ENCODE results near the gene CASP4. TPM values are rescaled to one million over a fixed set of nuclear protein-coding genes. Genes with fewer than 3 reads are reported as not detected.

CASP4 gene
- total and polyA plus RNA-seq, 2 of the 4 experiments (the other 2 are of a cell fraction), result 82.5 to 91.9 TPM

GRCh38 chr11:104908186-104908531 lies 60.2 kb downstream of the CASP4 start:
- dilution Hi-C loops (cut with HindIII; ENCODE audit: low sequenced_read_pairs, unreplicated experiment), result no loop called here
- in situ Hi-C loops (cut with MboI; ENCODE audit: low sequenced_read_pairs), result no loop called here
- POLR2A ChIA-PET (ENCODE audit: unreplicated experiment), result interaction anchor here (0.9 kb wide), 1 partner anchor 21 kb away, joined by 3 read pairs; no protein-coding TSS in a partner anchor
- no peaks in the 10 kb centered on the region for H4K20me1 ChIP-seq (ENCODE audit: insufficient read depth, low read length)
- H3K14ac ChIP-seq (replicated peaks; ENCODE audit: low read depth, low read length), result peak overlapping the region; percentile 18; the same call in 1 of the 2 replicates
- peak overlapping the region; percentile 63; the same call in 1 of the 2 replicates for H3K18ac ChIP-seq (ENCODE audit: low read depth, low read length)
- H3K23ac ChIP-seq (ENCODE audit: low read depth, low read length), result peak overlapping the region; percentile 1; the same call in 1 of the 2 replicates
- no peak for DNase-seq
- CTCF ChIA-PET, result interaction anchor here (0.6 to 0.9 kb wide), 3 partner anchors 11 to 60 kb away, joined by 3 to 4 read pairs (median 4); no protein-coding TSS in a partner anchor
- H3K56ac ChIP-seq (ENCODE audit: extremely low read depth, insufficient read depth, low read length), result no peak overlapping the region
- H2BK15ac ChIP-seq (ENCODE audit: low read depth, low read length), result peak overlapping the region; percentile 59; the same call in 1 of the 3 replicates
- peak overlapping the region; percentile 44; the same call in 1 of the 2 replicates for H4K5ac ChIP-seq (ENCODE audit: low read depth, low read length)
- H2BK20ac ChIP-seq (ENCODE audit: low read depth, low read length), result peak overlapping the region; percentile 11; the same call in 1 of the 2 replicates
- H3K27me3 ChIP-seq (ENCODE audit: control insufficient read depth, insufficient read depth, low read length), result no peaks in the 10 kb centered on the region
- H3K9me1 ChIP-seq (ENCODE audit: insufficient read depth, low read length), result peaks cover 2% of the 10 kb centered on the region
- no TSS peak for BruUV-seq (replicated peaks)
- no peak overlapping the region for H3K4me3 ChIP-seq (ENCODE audit: insufficient read depth, low read depth, low read length)
- H2AK5ac ChIP-seq (ENCODE audit: low read depth, low read length), result no peak overlapping the region; the same call in 1 of the 2 replicates
- H3K9ac ChIP-seq (ENCODE audit: low read depth, low read length), result no peak overlapping the region
- H2AK9ac ChIP-seq (replicated peaks; ENCODE audit: low read depth, low read length, poor library complexity), result no peak overlapping the region
- peak overlapping the region in 1 of 2 experiments; percentile 50; a peak in 2 of 4 replicates for H4K8ac ChIP-seq (ENCODE audit: low read depth in 2 of 2, low read length in 2 of 2)
- no peaks in the 10 kb centered on the region for H3K79me1 ChIP-seq (ENCODE audit: low read depth in 1 of 2, low read length in 2 of 2)
- H3K4ac ChIP-seq (ENCODE audit: low read depth, low read length), result peak overlapping the region; percentile 5; the same call in 1 of the 2 replicates
- no peaks in the 10 kb centered on the region for H3K36me3 ChIP-seq (ENCODE audit: control insufficient read depth, insufficient read depth, low read length)
- H4K91ac ChIP-seq (ENCODE audit: insufficient read depth, low read depth, low read length), result peak overlapping the region; percentile 13; the same call in 1 of the 2 replicates
- intact Hi-C loops (cut with micrococcal nuclease), result no loop called here
- TF ChIP-seq FOS (IDR thresholded peaks at IDR 0.05; ENCODE audit: low read depth, low read length) (no peak), RAD21 (IDR thresholded peaks at IDR 0.05; ENCODE audit: low read length) (no peak), ELK1 (IDR thresholded peaks at IDR 0.05; ENCODE audit: borderline replicate concordance, low read depth, low read length) (no peak), MAZ (IDR thresholded peaks at IDR 0.05; ENCODE audit: borderline replicate concordance, low read depth, low read length) (no peak), CEBPB (IDR thresholded peaks at IDR 0.05; ENCODE audit: low read depth, low read length) (no peak), POLR2A (IDR thresholded peaks at IDR 0.05; ENCODE audit: low read depth, low read length) (no peak), SMC3 (IDR thresholded peaks at IDR 0.05; ENCODE audit: low read depth, low read length) (no peak), RCOR1 (IDR thresholded peaks at IDR 0.05; ENCODE audit: insufficient replicate concordance, low read length) (no peak)
- H3K27ac ChIP-seq (ENCODE audit: insufficient read depth, low read length), result peak overlapping the region; percentile 75; the same call in 1 of the 2 replicates
- H2BK5ac ChIP-seq (ENCODE audit: low read depth, low read length, poor library complexity, severe bottlenecking), result peak overlapping the region; percentile 42
- peaks cover 6% of the 10 kb centered on the region for H3K4me1 ChIP-seq (ENCODE audit: control insufficient read depth, insufficient read depth, low read length)
- H3K9me3 ChIP-seq (ENCODE audit: control insufficient read depth, insufficient read depth, low read length), result no peaks in the 10 kb centered on the region
- H3K4me2 ChIP-seq (ENCODE audit: low read depth, low read length), result no peak overlapping the region
- no peak for ATAC-seq (ENCODE audit: low read depth)
- WGBS, 2 experiments (ENCODE audit: extremely low coverage in 2 of 2, insufficient read length in 1 of 2), result 100% methylated on average over 1 of the region's 3 CpGs; no CpG with 5 or more reads in 1 of the 2 experiments
- no peak overlapping the region for H2AFZ ChIP-seq (replicated peaks; ENCODE audit: low read length, poor library complexity)
- H2BK120ac ChIP-seq (ENCODE audit: low read depth, low read length), result peak overlapping the region; percentile 17; the same call in 1 of the 2 replicates
